GM21381 (cell line): ENCODE measurements around the gene MKKS.

Experiments
- ATAC-seq: cut with Tn5 transposase; IDR thresholded peaks from one replicate; pipeline ENCODE4 v1.9.1; 2021; ENCODE audit warnings: mild to moderate bottlenecking, moderate library complexity; ENCODE audit not compliant: unreplicated experiment

Gene MKKS

GRCh38 chr20:10371467-10371866 lies 62.6 kb downstream of the MKKS start:
- ATAC-seq, result no peak

- ATAC-seq, result no peak
Measured at GRCh38 chr20:10370091-10370887, 63.7 kb downstream of the MKKS start.

GRCh38 chr20:10369723-10370090 lies 64.3 kb downstream of the MKKS start:
- ATAC-seq, result no peak

- no peak for ATAC-seq
Measured at GRCh38 chr20:10368702-10369041, 65.3 kb downstream of the MKKS start.

- no peak for ATAC-seq
Measured at GRCh38 chr20:10367943-10368701, 65.9 kb downstream of the MKKS start.

- no peak for ATAC-seq
Measured at GRCh38 chr20:10367693-10367942, 66.4 kb downstream of the MKKS start.

GRCh38 chr20:10366898-10367692 lies 66.9 kb downstream of the MKKS start:
- ATAC-seq, result no peak

GRCh38 chr20:10362674-10363073 lies 71.3 kb downstream of the MKKS start:
- no peak for ATAC-seq

- ATAC-seq, result no peak
Measured at GRCh38 chr20:10360878-10361277, 73.1 kb downstream of the MKKS start.

GRCh38 chr20:10359621-10360040 lies 74.4 kb downstream of the MKKS start:
- ATAC-seq, result no peak

GRCh38 chr20:10357974-10358373 lies 76.0 kb downstream of the MKKS start:
- ATAC-seq, result no peak

GRCh38 chr20:10357061-10357708 lies 76.8 kb downstream of the MKKS start:
- ATAC-seq, result no peak

GRCh38 chr20:10356628-10357027 lies 77.4 kb downstream of the MKKS start:
- ATAC-seq, result no peak

- ATAC-seq, result no peak
Measured at GRCh38 chr20:10352934-10353824, 80.8 kb downstream of the MKKS start.
